Activated CD8-positive, alpha-beta T cell treated with anti-CD3 and anti-CD28 coated beads for 36 hours (primary cell): ENCODE measurements around the gene CYS1. TPM values are rescaled to one million over a fixed set of nuclear protein-coding genes. Genes with fewer than 3 reads are reported as not detected.

Experiments used
- ATAC-seq: fragments of 200-7000 bp; cut with Tn5 transposase; one replicate; pipeline ENCODE4 v1.10.0; 2021; ENCODE audit warnings: mild to moderate bottlenecking, moderate library complexity
- CTCF ChIA-PET: fragments of 350-600 bp; sonication (Branson Sonifier 250); formaldehyde crosslinking; loops from one replicate; lab custom pipeline; 2021; ENCODE audit warnings: antibody characterized with exemption; lab: Charles Lee
- POLR2A ChIA-PET: fragments of 350-600 bp; sonication (Branson Sonifier 250); formaldehyde crosslinking; loops from one replicate; lab custom pipeline; 2021; ENCODE audit warnings: antibody characterized with exemption; lab: Charles Lee
- DNase-seq: peaks from one replicate; pipeline ENCODE4 v3.0.0-alpha.2; 2020
- H3K27ac Mint-ChIP-seq: one replicate; pipeline ENCODE4 v1.8.0; 2021; ENCODE audit warnings: mild to moderate bottlenecking, mixed read lengths
- H3K27me3 Mint-ChIP-seq: one replicate; pipeline ENCODE4 v1.8.0; 2021; ENCODE audit warnings: mixed read lengths
- H3K36me3 Mint-ChIP-seq: one replicate; pipeline ENCODE4 v1.8.0; 2021; ENCODE audit warnings: low read depth, mixed read lengths
- H3K4me1 Mint-ChIP-seq: one replicate; pipeline ENCODE4 v1.8.0; 2021; ENCODE audit warnings: low read depth, mixed read lengths
- H3K4me3 Mint-ChIP-seq: one replicate; pipeline ENCODE4 v1.8.0; 2021; ENCODE audit warnings: mild to moderate bottlenecking, moderate library complexity, mixed read lengths
- H3K9me3 Mint-ChIP-seq: one replicate; pipeline ENCODE4 v1.8.0; 2021; ENCODE audit warnings: mixed read lengths
- CTCF ChIP-seq: fragments of 200-600 bp; IDR thresholded peaks from one replicate; pipeline ENCODE4 v1.8.0; 2022; ENCODE audit warnings: antibody characterized with exemption, mild to moderate bottlenecking
- intact Hi-C: fragments of 100-400 bp; cut with micrococcal nuclease; formaldehyde crosslinking; loops from one replicate; pipeline ENCODE4 v1.10.0; 2022
- total RNA-seq, 2 experiments: library from RNA; stranded (reverse); gene quantifications; one replicate each; pipeline ENCODE4 v1.2.3, GENCODE V29; 2021

The CYS1 gene
- total RNA-seq, 2 experiments from 2014 or later = 0.11 to 0.32 TPM

GRCh38 chr2:10089565-10090190 lies 9.5 kb upstream of the CYS1 start:
- H3K27me3 Mint-ChIP-seq = peaks cover 56% of the 10 kb centered on the region

GRCh38 chr2:10087360-10087759 lies 7.1 kb upstream of the CYS1 start:
- ATAC-seq = no peak
- H3K36me3 Mint-ChIP-seq = peaks cover 4% of the 10 kb centered on the region

More at GRCh38 chr2:10089565-10090190, 9.5 kb upstream of the CYS1 start:
- Mint-ChIP-seq H3K27ac (no peak overlapping the region), H3K9me3 (no peaks in the 10 kb centered on the region), H3K4me3 (no peak overlapping the region), H3K36me3 (peaks cover 4% of the 10 kb centered on the region), H3K4me1 (peaks cover 3% of the 10 kb centered on the region)
- DNase-seq (no peak), ATAC-seq (no peak)
- ChIA-PET POLR2A (interaction anchor here (1.2 to 1.4 kb wide), 2 partner anchors 9 to 242 kb away, joined by 3 read pairs; partner anchors contain the start of gene CYS1), CTCF (interaction anchor here (0.6 to 5.1 kb wide), 6 partner anchors 8 to 345 kb away, joined by 3 to 58 read pairs (median 4); no protein-coding TSS in a partner anchor)
- intact Hi-C loops = no loop called here
- no peak for TF ChIP-seq CTCF

GRCh38 chr2:10086950-10087349 lies 6.7 kb upstream of the CYS1 start:
- H3K27ac Mint-ChIP-seq = no peak overlapping the region
- H3K27me3 Mint-ChIP-seq = peaks cover 66% of the 10 kb centered on the region

More at GRCh38 chr2:10087360-10087759, 7.1 kb upstream of the CYS1 start:
- Mint-ChIP-seq H3K4me3 (no peak overlapping the region), H3K27ac (no peak overlapping the region), H3K4me1 (peaks cover 17% of the 10 kb centered on the region), H3K27me3 (peaks cover 69% of the 10 kb centered on the region), H3K9me3 (no peaks in the 10 kb centered on the region)
- ChIA-PET CTCF (interaction anchor here (4.2 to 4.6 kb wide), 2 partner anchors 10 to 15 kb away, joined by 32 to 36 read pairs; no protein-coding TSS in a partner anchor), POLR2A (interaction anchor here (1.3 kb wide), 1 partner anchor 45 kb away, joined by 3 read pairs; no protein-coding TSS in a partner anchor)
- no peak for DNase-seq
- intact Hi-C loops = no loop called here
- TF ChIP-seq CTCF = no peak

GRCh38 chr2:10085668-10086059 lies 5.5 kb upstream of the CYS1 start:
- Mint-ChIP-seq H3K36me3 (no peaks in the 10 kb centered on the region), H3K27ac (no peak overlapping the region), H3K9me3 (no peaks in the 10 kb centered on the region), H3K4me1 (peaks cover 20% of the 10 kb centered on the region), H3K4me3 (no peak overlapping the region), H3K27me3 (peaks cover 65% of the 10 kb centered on the region)
- POLR2A ChIA-PET = interaction anchor here (0.6 to 1.2 kb wide), 3 partner anchors 8 to 586 kb away, joined by 3 to 4 read pairs (median 3); no protein-coding TSS in a partner anchor
- no peak for DNase-seq
- CTCF ChIA-PET = interaction anchor here (1.1 to 4.6 kb wide), 6 partner anchors 12 to 349 kb away, joined by 3 to 36 read pairs (median 8); no protein-coding TSS in a partner anchor
- ATAC-seq = no peak
- no peak for TF ChIP-seq CTCF
- intact Hi-C loops = no loop called here

More at GRCh38 chr2:10086950-10087349, 6.7 kb upstream of the CYS1 start:
- DNase-seq (no peak), ATAC-seq (no peak)
- Mint-ChIP-seq H3K4me1 (peaks cover 17% of the 10 kb centered on the region), H3K36me3 (peaks cover under 1% of the 10 kb centered on the region), H3K9me3 (no peaks in the 10 kb centered on the region), H3K4me3 (no peak overlapping the region)
- POLR2A ChIA-PET = no interaction called here
- CTCF ChIA-PET = interaction anchor here (4.2 to 4.6 kb wide), 2 partner anchors 10 to 14 kb away, joined by 32 to 36 read pairs; no protein-coding TSS in a partner anchor
- no peak for TF ChIP-seq CTCF
- intact Hi-C loops = no loop called here
